Measurements from ENCODE around the gene PRM3. TPM values are rescaled to one million over a fixed set of nuclear protein-coding genes. Genes with fewer than 3 reads are reported as not detected.

Gene PRM3
- total RNA-seq, 4 donors from 2014 or later, result not detected

DNA sequence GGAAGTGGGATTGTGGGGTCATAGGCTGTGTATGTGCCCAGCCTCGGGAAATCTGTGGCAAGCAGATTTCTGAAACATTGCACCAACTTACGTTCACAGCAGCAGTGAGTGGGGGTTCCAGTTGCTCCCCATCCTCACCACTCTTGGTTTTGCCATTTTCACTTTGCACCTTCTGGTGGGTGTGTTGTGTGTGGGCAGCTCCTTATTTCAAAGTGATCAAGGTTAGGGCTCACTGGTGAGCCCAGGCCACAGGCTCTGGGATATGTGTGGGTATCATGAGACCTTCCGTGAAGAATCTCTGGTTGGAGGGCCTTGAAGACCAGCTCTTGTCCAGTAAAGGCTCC lies 37.2 kb upstream of the PRM3 start:
- TF ChIP-seq, protein P1, sequence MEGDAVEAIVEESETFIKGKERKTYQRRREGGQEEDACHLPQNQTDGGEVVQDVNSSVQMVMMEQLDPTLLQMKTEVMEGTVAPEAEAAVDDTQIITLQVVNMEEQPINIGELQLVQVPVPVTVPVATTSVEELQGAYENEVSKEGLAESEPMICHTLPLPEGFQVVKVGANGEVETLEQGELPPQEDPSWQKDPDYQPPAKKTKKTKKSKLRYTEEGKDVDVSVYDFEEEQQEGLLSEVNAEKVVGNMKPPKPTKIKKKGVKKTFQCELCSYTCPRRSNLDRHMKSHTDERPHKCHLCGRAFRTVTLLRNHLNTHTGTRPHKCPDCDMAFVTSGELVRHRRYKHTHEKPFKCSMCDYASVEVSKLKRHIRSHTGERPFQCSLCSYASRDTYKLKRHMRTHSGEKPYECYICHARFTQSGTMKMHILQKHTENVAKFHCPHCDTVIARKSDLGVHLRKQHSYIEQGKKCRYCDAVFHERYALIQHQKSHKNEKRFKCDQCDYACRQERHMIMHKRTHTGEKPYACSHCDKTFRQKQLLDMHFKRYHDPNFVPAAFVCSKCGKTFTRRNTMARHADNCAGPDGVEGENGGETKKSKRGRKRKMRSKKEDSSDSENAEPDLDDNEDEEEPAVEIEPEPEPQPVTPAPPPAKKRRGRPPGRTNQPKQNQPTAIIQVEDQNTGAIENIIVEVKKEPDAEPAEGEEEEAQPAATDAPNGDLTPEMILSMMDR (IDR thresholded peaks at IDR 0.05), result no peak
- TF ChIP-seq POLR2A (IDR thresholded peaks at IDR 0.05) (no peak), EP300 (IDR thresholded peaks at IDR 0.05) (no peak), POLR2AphosphoS5 (IDR thresholded peaks at IDR 0.05) (no peak)
- H3K9me3 ChIP-seq, result no peaks in the 10 kb centered on the region
- no peaks in the 10 kb centered on the region for H3K27me3 ChIP-seq
- H3K4me1 ChIP-seq, result peaks cover 0 to 7% (median 0%) of the 10 kb centered on the region in 3 donors
- H3K36me3 ChIP-seq, result no peaks in the 10 kb centered on the region
- H3K27ac ChIP-seq, result no peak overlapping the region
- 100% methylated on average over 1 of the region's 3 CpGs; no CpG with 5 or more reads in 1 of the 2 donors for WGBS, 2 donors (ENCODE audit: low coverage in 1 of 2)
- ATAC-seq, result no peak
- H3K4me3 ChIP-seq, result no peak overlapping the region

DNA sequence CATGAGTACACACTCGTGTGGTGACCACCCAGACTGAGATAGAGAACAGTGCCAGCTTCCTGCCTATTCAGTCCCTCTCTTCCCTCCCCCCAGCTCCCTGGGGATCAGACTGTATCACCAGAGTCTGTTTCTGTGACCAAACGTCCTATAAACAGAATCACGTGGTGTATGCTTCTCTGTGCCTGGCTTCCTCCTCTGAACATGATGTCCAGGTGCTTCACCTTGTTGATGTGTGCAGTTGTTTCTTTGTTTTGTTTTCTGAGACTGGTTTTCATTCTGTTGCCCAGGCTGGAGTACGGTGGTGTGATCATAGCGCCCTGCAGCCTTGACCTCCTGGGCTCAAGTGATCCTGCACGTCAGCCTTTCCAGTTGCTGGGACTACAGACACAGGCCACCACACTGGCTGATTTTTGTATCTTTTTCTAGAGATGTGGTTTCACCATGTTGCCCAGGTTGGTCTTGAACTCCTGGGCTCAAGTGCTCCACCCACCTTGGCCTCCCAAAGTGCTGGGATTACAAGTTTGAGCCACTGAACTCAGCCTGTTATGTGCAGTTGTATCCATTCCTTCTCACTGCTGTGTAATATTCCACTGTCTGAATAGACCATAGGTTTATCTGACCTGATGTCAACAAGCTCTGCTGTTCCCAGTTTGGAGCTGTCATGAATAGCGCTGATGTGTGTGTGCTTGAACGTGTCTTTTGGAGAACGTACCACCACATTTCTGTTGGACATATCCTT lies 36.6 kb upstream of the PRM3 start:
- 66% methylated on average over 6 of the region's 9 CpGs for WGBS, 2 donors (ENCODE audit: low coverage in 1 of 2)
- Histone ChIP-seq H3K27ac (no peak overlapping the region), H3K36me3 (no peaks in the 10 kb centered on the region), H3K4me3 (no peak overlapping the region), H3K4me1 (peaks cover 0 to 7% (median 0%) of the 10 kb centered on the region in 3 donors), H3K9me3 (no peaks in the 10 kb centered on the region), H3K27me3 (no peaks in the 10 kb centered on the region)
- TF ChIP-seq, protein P1 (IDR thresholded peaks at IDR 0.05), result no peak
- no peak for TF ChIP-seq POLR2AphosphoS5 (IDR thresholded peaks at IDR 0.05)
- no peak for TF ChIP-seq POLR2A (IDR thresholded peaks at IDR 0.05)
- no peak for TF ChIP-seq EP300 (IDR thresholded peaks at IDR 0.05)
- ATAC-seq, result no peak

DNA sequence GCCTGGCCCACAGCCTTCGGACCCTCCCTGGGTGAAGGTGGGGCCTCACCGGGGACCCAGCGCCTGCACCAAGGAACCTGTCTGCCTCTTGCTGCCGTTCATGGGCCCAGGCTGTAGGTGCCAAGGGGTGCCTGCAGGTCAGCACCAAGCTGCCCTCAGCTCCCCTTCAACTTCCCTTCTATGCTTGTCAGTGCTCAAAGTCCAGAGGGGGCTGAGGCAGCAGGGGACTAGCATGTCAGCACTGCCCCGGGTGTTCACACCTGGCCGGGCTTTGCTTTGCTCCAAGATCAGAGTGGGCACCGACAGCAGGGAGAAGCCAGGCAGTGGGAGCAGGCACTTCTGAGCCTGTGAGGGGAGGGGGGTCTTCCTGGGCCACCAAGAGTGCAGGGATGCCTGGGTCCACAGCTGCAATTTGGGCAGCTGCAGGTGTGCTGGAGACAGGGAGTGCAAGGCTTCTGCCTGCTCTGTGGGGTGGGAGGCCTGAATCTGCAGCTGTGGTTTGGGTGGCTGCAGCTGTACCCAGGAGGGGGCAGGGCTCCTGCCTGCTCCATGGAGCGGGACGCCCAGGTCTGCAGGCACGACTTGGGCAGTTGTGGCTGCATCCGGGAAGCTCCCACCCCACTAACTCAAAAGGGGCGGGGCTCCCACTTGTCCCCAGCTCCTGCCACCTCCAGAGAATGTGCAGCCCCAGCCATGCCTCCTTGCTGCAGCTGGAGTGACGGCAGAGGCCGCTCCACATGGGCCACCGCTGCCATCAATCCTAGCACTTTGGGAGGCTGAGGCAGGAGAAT lies 35.3 kb upstream of the PRM3 start:
- H3K27ac ChIP-seq, result no peak overlapping the region
- ATAC-seq, result no peak
- WGBS, 2 donors (ENCODE audit: low coverage in 1 of 2), result no CpG with 5 or more reads among the region's 15 CpGs

DNA sequence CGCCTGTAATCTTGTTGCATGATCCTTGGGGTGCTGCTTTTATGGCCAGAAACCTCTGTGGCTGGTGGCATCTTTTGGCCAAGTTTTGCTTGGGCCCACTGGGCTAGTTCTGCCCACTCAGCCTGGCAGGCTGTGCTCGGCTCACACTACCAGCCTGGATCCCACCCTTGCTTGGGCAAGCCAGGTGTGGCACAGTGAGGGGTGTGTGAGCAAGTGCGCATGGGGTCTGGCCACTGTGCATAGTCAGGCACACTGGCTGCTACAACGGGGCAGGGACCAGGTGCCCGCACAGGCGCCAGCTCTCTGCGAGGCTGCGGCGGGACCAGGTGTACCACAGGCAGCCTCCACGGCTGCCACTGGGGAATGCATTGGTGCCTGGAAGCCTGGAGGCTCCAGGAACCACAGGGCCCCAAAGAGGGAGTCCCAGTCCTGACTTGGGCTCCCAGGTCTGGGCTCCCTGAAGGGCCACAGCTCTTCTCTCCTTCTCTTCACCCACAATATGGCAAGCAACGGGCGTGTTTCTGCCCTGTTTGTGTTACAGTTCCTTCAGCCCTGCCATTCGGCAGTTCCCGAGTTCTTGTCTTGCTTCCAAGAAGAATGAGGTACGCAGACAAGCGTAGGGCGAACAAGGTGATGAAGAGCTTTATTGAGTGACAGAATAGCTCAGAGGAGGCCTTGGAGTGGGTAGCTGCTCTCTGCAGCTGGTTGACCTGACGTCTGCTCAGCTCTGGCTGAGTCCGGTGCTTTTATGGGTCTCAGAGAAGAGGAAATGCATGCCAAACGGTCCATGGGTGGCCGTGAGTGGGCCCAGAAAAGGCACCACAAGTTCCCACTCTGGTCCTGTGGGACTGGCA lies 34.4 kb upstream of the PRM3 start:
- TF ChIP-seq, protein P1 (IDR thresholded peaks at IDR 0.05), result no peak
- TF ChIP-seq POLR2AphosphoS5 (IDR thresholded peaks at IDR 0.05) (no peak), POLR2A (IDR thresholded peaks at IDR 0.05) (no peak), EP300 (IDR thresholded peaks at IDR 0.05) (no peak)
- Histone ChIP-seq H3K4me3 (no peak overlapping the region), H3K9me3 (no peaks in the 10 kb centered on the region), H3K36me3 (no peaks in the 10 kb centered on the region), H3K27ac (no peak overlapping the region), H3K4me1 (peaks cover 0 to 6% (median 0%) of the 10 kb centered on the region in 3 donors), H3K27me3 (no peaks in the 10 kb centered on the region)
- WGBS, 2 donors (ENCODE audit: low coverage in 1 of 2), result 93% methylated on average over 1 to 8 of the region's 21 CpGs
- ATAC-seq, result no peak

More for the DNA sequence above, 35.3 kb upstream of the PRM3 start:
- no peaks in the 10 kb centered on the region for H3K27me3 ChIP-seq
- no peak overlapping the region for H3K4me3 ChIP-seq
- H3K9me3 ChIP-seq, result no peaks in the 10 kb centered on the region
- no peaks in the 10 kb centered on the region for H3K36me3 ChIP-seq
- TF ChIP-seq POLR2AphosphoS5 (IDR thresholded peaks at IDR 0.05) (no peak), POLR2A (IDR thresholded peaks at IDR 0.05) (no peak)
- TF ChIP-seq, protein P1 (IDR thresholded peaks at IDR 0.05), result no peak
- H3K4me1 ChIP-seq, result peaks cover 0 to 7% (median 0%) of the 10 kb centered on the region in 3 donors

Measured in gastroesophageal sphincter (tissue), 4 donors.